HG03378 (cell line): ENCODE data around the gene TXNRD2.

Source experiments
- ATAC-seq: cut with Tn5 transposase; IDR thresholded peaks from one replicate; pipeline ENCODE4 v1.9.1; 2021; ENCODE audit warnings: mild to moderate bottlenecking, moderate library complexity; ENCODE audit not compliant: unreplicated experiment

Gene TXNRD2

GRCh38 chr22:19941365-19942082 is at the start of gene TXNRD2, which contains the start of gene COMT:
Gene TXNRD2 (minus strand): TSS chr22:19941818. CDS start chr22:19941803, 15 bp downstream.
Gene COMT (plus strand): TSS chr22:19941772. CDS start chr22:19962527, 20,755 bp downstream.
- ATAC-seq = no peak

DNA sequence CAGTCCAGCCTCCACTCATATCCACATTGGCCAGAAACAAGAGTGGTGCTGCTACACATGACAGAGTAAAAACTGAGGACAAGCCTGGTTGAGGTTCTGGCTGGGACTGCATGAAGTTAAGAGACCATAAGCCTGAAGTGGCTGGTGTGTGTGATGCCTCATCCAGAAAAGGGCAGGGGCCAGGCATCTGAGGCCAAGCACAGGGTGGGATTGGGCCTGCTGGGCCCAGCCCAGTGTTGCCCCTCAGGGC is 49.7 kb upstream of the TXNRD2 start:
- no peak for ATAC-seq

DNA sequence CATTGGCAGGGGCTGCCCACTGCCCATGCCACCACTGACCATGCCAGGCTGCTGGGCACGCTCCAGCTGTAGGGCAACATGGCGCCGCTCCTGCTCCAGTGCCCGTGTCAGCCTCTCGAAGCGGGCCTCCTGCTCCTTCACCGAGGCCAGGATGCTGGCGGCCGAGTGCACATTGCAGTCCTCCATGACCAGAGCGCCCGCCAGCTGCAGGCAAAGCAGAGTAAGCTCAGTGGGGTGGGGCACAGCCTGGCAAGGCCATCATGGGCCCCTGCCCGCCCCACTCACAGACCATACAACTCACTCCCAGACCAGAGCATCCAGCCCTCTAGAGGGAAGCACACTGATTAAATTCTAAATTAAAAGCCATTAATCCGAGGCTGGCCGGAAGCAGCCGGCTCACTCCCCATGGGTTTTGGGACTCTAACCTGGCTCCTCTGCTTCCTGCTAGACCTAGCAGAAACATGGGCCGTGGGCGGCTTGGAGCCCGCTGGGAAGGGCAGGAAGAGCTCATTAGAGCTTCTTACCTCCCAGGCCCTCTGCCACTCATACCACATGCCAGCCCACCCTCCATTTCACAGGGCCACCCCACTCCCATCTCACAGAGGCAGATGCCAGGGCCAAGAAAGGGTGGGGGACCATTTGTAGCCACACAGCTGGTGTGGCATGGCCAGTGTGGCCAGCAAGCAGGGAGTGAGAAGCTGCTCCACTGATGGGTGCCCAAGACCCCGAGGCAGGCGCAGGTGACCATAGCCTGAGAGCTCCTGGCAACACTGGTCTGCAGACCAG is 49.2 kb upstream of the TXNRD2 start:
- ATAC-seq = no peak

DNA sequence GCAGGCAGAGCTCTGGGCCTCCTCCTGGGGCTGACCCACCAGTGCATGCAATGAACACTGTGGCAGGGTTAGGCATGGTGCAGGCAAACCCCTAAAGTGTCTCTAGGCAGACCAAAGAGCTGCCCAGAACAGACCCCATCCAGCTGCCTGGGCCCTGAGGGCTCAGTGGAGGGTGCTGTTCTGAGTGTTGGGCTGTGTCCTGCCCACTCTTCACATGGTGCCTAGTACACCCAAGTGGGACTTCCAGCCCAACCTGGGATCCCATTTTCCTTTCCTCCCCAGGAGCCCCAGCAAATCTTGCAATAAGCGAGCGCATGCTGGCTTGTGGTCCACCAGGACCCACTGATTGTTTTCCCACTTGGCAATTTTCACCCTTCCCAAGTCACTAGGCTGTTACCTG is 48.6 kb upstream of the TXNRD2 start:
- no peak for ATAC-seq

DNA sequence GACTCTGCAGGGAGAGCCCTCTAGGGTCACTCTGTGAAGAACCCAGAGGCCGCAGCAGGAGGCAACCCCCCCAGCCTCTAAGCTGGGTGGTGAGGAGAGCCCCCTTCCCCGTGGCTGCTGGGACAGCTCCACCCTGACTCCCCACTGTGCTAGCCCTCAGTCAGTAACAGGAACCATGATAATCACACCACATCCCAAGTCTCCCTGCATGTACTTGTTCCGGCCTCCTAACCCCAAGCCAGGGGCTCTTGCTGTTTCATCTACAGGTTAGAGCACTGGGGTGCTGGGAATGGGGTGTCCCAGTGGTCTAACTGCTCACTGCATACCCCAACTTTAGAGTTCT is 48.1 kb upstream of the TXNRD2 start:
- no peak for ATAC-seq

DNA sequence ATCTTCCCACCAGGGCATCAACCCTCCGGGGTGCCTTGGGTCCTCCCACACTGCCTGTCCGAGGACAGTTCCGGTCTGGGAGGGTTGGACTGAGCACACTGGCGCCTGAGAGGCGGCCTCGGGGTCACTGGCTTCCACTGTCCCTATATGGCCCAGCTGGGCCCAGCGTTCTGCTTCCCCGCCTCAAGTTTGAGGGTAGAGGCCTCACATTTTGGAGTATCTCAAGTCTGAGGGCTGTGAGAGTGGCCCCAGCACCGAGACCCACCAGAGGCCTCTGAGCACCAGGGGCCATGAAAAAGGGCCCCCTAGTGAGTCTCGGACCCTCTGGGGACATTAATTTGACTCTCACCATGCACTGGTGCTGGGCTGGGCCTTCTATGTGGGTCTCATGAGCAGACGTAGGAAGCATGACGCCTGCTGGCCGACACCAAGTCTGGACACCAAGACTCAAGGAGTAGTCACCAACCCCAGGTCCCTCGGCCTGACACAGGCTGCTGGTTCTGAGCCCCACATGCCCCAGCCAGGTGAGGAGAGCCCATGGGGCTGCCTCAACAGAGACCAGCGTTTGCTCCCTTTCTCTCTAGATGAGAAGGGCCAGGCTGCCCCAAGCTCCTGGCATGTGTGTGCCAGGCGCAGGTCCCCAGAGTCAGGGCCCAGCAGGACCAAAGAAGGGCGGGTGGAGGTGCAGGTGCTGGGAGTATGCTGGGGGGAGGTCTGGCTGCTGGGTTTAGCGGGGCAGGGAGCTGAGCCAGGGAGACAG is 47.5 kb upstream of the TXNRD2 start:
- no peak for ATAC-seq

- ATAC-seq = no peak
Observed at GRCh38 chr22:19988331-19988808, 46.8 kb upstream of the TXNRD2 start.

DNA sequence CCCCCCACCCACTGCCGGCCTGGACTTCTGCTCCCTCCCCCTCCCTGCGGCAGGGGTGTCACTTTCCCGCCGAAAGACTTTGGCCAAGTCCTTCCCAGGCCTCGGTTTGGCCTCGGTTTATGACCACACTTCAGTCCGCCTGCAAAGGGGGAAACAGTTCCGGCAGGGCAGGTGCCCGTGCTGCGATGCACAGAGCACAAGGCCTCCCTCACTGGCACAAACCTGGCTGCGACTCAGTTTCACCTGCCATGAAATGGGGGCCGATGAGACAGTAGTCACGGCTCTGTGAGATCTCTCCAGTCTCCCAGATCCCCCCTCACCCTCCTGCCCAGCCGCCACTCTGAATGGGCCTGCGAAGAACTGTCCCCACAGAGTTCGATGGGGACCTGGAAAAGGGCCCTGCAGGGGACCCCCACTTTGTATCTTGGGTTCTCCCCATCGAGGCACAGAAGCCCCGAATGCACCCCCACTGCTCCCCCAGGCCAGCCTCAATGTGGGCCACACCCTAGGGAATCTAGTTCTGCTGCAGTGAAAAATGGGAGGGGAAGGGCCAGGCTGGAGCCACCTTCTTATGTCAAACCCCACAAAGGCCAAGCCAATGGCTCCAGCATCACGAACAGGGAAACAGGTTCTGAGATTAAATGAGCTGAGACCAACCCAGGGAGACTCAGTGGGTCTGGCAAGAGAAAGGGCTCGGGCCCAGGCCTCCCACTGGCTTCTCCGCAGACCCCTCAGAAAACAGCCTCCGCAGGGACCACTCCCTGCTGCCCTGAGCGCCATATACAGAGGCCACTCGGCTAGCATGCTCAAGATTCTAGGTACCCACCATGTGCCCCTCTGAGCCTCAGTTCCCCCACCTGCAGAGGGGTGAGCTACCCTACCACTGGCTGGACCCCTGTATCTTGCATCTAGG is 46.0 kb upstream of the TXNRD2 start:
- ATAC-seq = no peak

DNA sequence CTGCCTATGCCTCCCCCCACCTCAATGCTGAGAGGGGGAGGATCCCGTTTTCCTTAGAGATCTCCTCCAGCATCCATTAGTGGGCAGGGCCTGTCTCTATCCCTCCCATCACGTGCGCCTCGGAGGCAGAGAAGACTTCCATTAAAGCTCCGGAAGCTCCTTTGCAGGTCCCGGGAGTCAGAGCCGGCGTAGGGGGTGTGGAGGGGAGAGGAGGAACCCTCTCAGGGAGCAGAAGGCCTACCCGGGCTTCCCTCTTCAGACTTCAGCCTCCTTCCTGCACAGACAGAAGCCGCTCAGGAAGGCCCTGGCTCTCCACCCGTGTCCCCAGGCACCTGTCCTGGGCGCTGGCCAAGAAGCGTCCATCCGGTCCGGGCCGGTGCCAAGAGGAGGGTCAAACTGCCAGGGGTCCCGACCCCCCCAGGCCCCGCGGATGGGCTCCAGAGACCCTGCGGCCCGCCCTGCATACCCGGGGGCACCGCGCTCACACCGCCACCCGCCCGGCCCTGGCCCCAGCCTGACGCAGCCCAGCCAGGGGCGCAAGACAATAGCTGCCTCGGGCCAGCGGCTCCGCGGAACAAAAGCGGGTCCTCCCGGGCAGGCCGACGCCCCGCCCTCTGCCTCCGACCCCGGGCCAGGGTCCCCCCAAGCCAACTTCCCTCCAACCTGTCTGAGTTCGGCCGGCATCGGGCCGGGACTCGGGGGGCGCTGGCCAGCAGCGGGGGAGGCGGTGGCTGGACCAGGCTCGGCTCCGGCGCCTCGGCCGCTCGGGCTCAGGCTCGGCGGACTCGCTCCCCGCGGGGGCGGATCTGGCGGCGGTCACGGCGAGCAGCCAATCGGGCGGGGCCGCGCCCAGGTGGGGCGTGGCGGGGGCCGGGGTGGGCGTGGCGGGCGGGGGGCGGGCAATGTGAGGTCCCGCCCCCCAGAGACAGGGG is 45.1 kb upstream of the TXNRD2 start:
- no peak for ATAC-seq

GRCh38 chr22:19986011-19986409 is 44.4 kb upstream of the TXNRD2 start:
- no peak for ATAC-seq

GRCh38 chr22:19984851-19985811 is 43.5 kb upstream of the TXNRD2 start:
- ATAC-seq = no peak

DNA sequence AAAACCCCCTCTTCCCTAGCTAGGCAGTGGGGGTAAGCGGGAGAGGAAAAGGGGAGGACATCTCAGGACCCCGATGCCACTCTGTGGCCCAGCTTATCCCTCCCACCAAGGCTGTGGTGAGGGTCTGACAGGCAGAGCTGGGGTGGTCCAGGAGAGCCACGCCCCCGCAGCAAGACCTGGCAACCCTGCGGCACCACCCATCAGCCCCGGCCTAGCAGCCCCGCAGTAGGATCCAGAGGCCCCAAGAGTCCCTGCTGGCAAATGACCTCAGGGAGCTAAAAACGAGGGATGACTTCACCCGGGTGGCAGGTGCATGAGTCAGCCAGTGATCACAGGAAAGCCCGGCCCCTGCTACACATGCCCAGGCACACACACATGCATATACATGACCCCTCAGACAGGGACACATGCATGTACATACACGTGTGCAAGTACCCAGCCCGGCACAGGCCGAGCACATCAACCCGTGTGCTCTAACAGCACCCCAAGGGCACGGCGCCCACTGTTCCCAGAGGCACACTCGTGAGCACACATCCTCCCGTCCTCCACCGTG is 42.7 kb upstream of the TXNRD2 start:
- no peak for ATAC-seq

DNA sequence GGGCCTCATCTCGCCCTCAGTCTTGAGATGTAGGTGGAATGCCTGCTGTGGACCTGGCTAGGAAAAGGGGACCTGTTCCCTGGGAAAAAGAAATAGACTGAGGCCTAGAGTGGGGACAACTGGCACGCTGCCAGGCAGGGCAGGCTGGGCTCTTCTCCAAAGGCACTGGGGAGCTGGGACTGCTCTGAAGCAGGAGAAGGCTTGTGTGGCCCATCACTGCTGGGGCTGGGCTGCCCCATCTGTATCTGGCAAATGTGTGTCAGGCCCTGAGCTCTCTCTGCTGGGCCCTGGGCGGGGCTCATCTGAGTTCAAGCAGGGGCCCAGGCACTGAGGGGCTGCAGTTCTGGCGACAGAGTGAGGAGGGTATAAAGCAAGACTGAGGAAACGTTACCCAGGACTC is 42.1 kb upstream of the TXNRD2 start:
- ATAC-seq = no peak

DNA sequence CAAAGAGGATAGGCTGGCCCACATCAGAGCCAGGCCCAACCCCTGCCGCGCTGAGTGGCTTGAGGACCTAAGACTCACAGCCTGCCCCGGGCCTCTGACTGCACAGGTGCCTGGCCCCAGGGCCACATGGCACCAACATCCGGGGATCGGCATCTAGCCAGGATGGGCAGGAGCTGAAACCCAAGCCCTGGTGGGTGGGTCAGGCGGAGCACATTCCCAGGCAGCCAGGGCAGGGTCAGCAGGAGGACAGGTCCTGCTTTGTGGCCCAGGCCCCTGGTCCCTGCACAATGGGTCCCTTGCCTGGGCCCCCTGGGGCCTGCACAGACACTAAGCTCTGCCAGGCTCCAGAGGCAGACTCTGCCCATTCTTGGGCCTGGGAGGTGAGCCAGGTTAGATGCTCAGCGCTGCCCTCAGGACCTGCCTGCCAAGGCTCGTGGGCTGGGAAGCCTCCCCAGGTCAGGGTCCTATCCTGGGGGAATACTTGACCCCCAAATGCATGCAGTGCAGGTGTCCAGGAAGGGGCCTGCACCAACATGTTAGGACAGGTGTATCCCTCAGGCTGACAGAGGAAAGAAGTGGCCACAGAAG is 41.5 kb upstream of the TXNRD2 start:
- no peak for ATAC-seq

- no peak for ATAC-seq
Observed at GRCh38 chr22:19981961-19982920, 40.6 kb upstream of the TXNRD2 start.

DNA sequence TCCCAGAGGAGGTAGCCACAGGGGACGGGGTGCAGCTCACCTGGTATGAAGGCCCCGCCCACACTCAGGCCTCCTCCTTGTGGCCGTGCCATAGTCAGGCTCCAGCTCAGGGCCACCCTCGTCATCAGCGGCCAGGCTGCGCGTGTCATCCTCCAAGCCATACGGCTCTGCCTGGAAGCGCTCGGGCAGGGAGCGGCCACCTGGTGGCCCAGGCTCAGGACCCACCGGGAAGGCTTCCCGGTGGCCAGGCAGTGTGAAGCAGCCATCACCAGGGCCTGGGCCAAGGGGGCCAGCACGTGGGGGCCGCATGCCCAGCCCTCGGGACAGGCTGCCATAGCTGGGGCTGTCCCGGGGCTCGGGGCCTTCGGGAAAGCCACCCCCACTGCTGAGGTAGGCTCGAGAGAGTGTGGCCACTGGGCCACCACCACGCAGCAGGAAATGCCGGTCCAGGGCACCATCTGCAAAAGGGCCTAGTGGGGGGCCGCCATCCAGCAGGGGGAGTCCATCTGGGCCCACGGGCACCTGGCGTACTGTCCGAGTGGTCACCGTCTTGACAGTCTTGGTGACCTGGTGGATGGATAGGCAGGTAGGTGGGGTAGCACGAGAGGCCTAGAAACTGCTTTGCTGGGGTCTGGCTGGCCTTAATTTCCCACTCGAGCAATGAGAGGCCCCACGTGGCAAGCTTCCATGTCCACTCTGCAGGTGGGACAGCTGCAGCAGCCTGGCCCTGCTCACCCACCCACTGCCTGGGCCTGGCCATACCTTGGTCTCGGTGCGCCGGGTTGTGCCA is 39.7 kb upstream of the TXNRD2 start:
- ATAC-seq = no peak
